ENCODE data around the gene ASTN2.

- TF ChIP-seq CTCF (IDR thresholded peaks at IDR 0.05) (no peak), POLR2A (IDR thresholded peaks at IDR 0.05) (no peak), EP300 (IDR thresholded peaks at IDR 0.05) (no peak)
These were observed 640.3 kb downstream of the ASTN2 start for GRCh38 chr9:116774421-116775180.

Measured in sigmoid colon (tissue), 4 donors.